K562 (cell line): ENCODE measurements around the gene PSG3. TPM values are rescaled to one million over a fixed set of nuclear protein-coding genes. Genes with fewer than 3 reads are reported as not detected.
"Not testable (repeated sequence)": the region's sequence is repeated elsewhere in the genome, so short reads cannot be mapped to it uniquely, and the experiment has no call there.

Source experiments
- ATAC-seq: fragments of 200-7000 bp; cut with Tn5 transposase; 3 replicates; pipeline ENCODE4 v1.9.1; 2020; ENCODE audit warnings: moderate library complexity
- BruUV-seq: library from RNA; stranded (reverse); fragments of 400-500 nt; replicated peaks from 2 replicates; lab custom pipeline; 2021; lab: Mats Ljungman, UMichigan
- CTCF ChIA-PET: fragments of 300-600 bp; formaldehyde crosslinking; extraction: SDS; loops from one replicate; lab custom pipeline; 2021; ENCODE audit warnings: low intra/inter-chr PET ratio; lab: Yijun Ruan, JAX
- POLR2A ChIA-PET: fragments of 300-600, 350-650 bp; sonication (Branson Sonifier 250); formaldehyde crosslinking; extraction: SDS; loops from one replicate; lab custom pipeline; 2021; ENCODE audit warnings: antibody characterized with exemption, inconsistent platforms; lab: Yijun Ruan, JAX
- DNase-seq, 4 experiments: peaks; one replicate each; pipeline versions ENCODE4 v3.0.0 to v3.0.0-alpha.2; 2011 to 2018; ENCODE audit warnings: low spot score in 3 of 4, mixed read lengths in 3 of 4; ENCODE audit errors: extremely low read depth in 1 of 4
- FAIRE-seq: peaks from 2 replicates; lab custom pipeline; 2011; peaks lifted over from hg19 to GRCh38; lab: Jason Lieb, UNC
- H2AFZ ChIP-seq: 2 replicates; pipeline ENCODE4 v1.6.0; 2011; ENCODE audit warnings: low read depth, low read length, control low read depth, inconsistent platforms
- H3K27ac ChIP-seq: fragments of 200-600 bp; 3 replicates; pipeline ENCODE4 v1.8.0; 2011; ENCODE audit warnings: low read depth, mild to moderate bottlenecking, control low read depth, inconsistent platforms, low read length, moderate library complexity, mixed read lengths; ENCODE audit errors: extremely low read depth
- H3K27me3 ChIP-seq, 2 experiments: fragments of 300-600 bp in 1 of 2; 2 replicates in 1 of 2; 3 replicates in 1 of 2; pipeline versions ENCODE4 v1.6.0 to v1.8.0; 2011; ENCODE audit warnings: inconsistent platforms in 2 of 2, low read length in 2 of 2, mild to moderate bottlenecking in 1 of 2, mixed read lengths in 1 of 2, moderate library complexity in 1 of 2; ENCODE audit not compliant: control insufficient read depth in 2 of 2, insufficient read depth in 2 of 2
- H3K36me3 ChIP-seq: fragments of 300-600 bp; 3 replicates; pipeline ENCODE4 v1.8.0; 2011; ENCODE audit warnings: mild to moderate bottlenecking, low read length, inconsistent platforms; ENCODE audit not compliant: control insufficient read depth, insufficient read depth
- H3K4me1 ChIP-seq, 2 experiments: fragments of 200-600 bp in 1 of 2; replicated peaks in 1 of 2; 2 replicates in 1 of 2; 3 replicates in 1 of 2; pipeline versions ENCODE4 v1.5.1 to v1.8.0; 2011; ENCODE audit warnings: inconsistent platforms in 2 of 2, low read length in 2 of 2, mild to moderate bottlenecking in 1 of 2, mixed read lengths in 1 of 2, moderate library complexity in 1 of 2; ENCODE audit not compliant: control insufficient read depth in 2 of 2, insufficient read depth in 2 of 2
- H3K4me2 ChIP-seq: 2 replicates; pipeline ENCODE4 v1.6.1; 2011; ENCODE audit warnings: low read length, control low read depth, inconsistent platforms, mixed read lengths; ENCODE audit not compliant: insufficient read depth
- H3K4me3 ChIP-seq: fragments of 200-600 bp; sonication (generic), shearing (Covaris generic); 2 replicates; pipeline ENCODE4 v1.5.1; 2016; ENCODE audit warnings: control low read depth, inconsistent platforms
- H3K79me2 ChIP-seq: fragments of 200-600 bp; 3 replicates; pipeline ENCODE4 v1.8.0; 2011; ENCODE audit warnings: low read length, inconsistent platforms; ENCODE audit not compliant: control insufficient read depth, insufficient read depth
- H3K9ac ChIP-seq, 2 experiments: 2 replicates each; pipeline versions ENCODE4 v1.6.0 to v1.6.1; 2011; ENCODE audit warnings: low read depth in 2 of 2, low read length in 2 of 2, control low read depth in 1 of 2, inconsistent platforms in 1 of 2, mild to moderate bottlenecking in 1 of 2, mixed read lengths in 1 of 2; ENCODE audit not compliant: insufficient read depth in 1 of 2
- H3K9me1 ChIP-seq: one replicate; pipeline ENCODE4 v1.6.0; 2011; ENCODE audit warnings: inconsistent platforms, mild to moderate bottlenecking, low read length, moderate library complexity; ENCODE audit not compliant: control insufficient read depth, insufficient read depth
- H3K9me3 ChIP-seq: replicated peaks from 2 replicates; pipeline ENCODE4 v1.5.1; 2011; ENCODE audit warnings: low read depth, low read length, inconsistent platforms; ENCODE audit not compliant: control insufficient read depth, insufficient read depth
- H4K20me1 ChIP-seq: replicated peaks from 2 replicates; pipeline ENCODE4 v1.6.1; 2011; ENCODE audit warnings: low read length, inconsistent platforms, mixed read lengths; ENCODE audit not compliant: control insufficient read depth, insufficient read depth
- CBFA2T2 ChIP-seq: fragments of 450-650 bp; conservative IDR thresholded peaks from 2 replicates; pipeline ENCODE4 v1.6.1; 2017; ENCODE audit warnings: mild to moderate bottlenecking
- RAD51 ChIP-seq: fragments of 450-650 bp; IDR thresholded peaks from 2 replicates; pipeline ENCODE4 v1.7.1; 2016; ENCODE audit warnings: low read depth, mild to moderate bottlenecking, borderline replicate concordance
- TOE1 ChIP-seq, 2 experiments: fragments of 450-650 bp in 1 of 2; sonication (generic) in 1 of 2; formaldehyde crosslinking in 1 of 2; IDR thresholded peaks; 2 replicates each; pipeline versions ENCODE4 v1.7.1 to v1.8.0; 2016 to 2022; ENCODE audit warnings: borderline replicate concordance in 2 of 2, mild to moderate bottlenecking in 2 of 2, antibody characterized with exemption in 1 of 2, inconsistent platforms in 1 of 2, low read depth in 1 of 2, missing genetic modification reagents in 1 of 2, moderate library complexity in 1 of 2
- WGBS: fragments of 100-300 bp; shearing (Covaris generic); methylation state at CpG from one replicate; pipeline ENCODE4 v1.1.6; 2016; ENCODE audit warnings: low coverage, mixed read lengths; ENCODE audit not compliant: insufficient coverage; ENCODE audit errors: missing lambda C conversion rate; 5-methylcytosine and 5-hydroxymethylcytosine counted together
- in situ Hi-C: fragments of 300-500 bp; cut with MboI; formaldehyde crosslinking; loops from 4 replicates; pipeline ENCODE4 v1.15.0; 2018; ENCODE audit warnings: inconsistent platforms, mixed read lengths
- intact Hi-C: fragments of 100-400 bp; cut with micrococcal nuclease; formaldehyde crosslinking; loops from 2 replicates; pipeline ENCODE4 v1.14.2; 2022
- polyA plus RNA-seq, 8 experiments: library from polyadenylated mRNA; depleted of rRNA in 4 of 8; stranded (reverse) in 5 of 8; unstranded in 3 of 8; fragments of >200 nt; fragmentation: Nextera tagmentation in 2 of 8; fragmentation: Illumina TruSeq in 1 of 8; extraction: Ambion mirVana in 2 of 8; extraction: Trizol in 1 of 8; gene quantifications; 2 replicates each; pipeline versions ENCODE4 v1.2.1 to v1.2.3, GENCODE V29; 2011 to 2014; ENCODE audit warnings: inconsistent platforms in 1 of 8, missing spikeins in 1 of 8
- total RNA-seq, 7 experiments: library from RNA; depleted of rRNA in 6 of 7; stranded (reverse); fragments of >200 nt in 6 of 7; fragmentation: Illumina TruSeq in 2 of 7; extraction: Trizol in 2 of 7; gene quantifications; 2 replicates each; pipeline versions ENCODE4 v1.2.1 to v1.2.3, GENCODE V29; 2011 to 2021; ENCODE audit warnings: low replicate concordance in 1 of 7
- TF ChIP-seq, protein P1 (sequence below): fragments of 450-650 bp; formaldehyde crosslinking; IDR thresholded peaks from 2 replicates; pipeline ENCODE4 v1.4.0; 2020; ENCODE audit warnings: mild to moderate bottlenecking, mixed read lengths

Gene PSG3
- total and polyA plus RNA-seq, 9 of the 15 experiments (the other 6 are each of a cell fraction or from before 2014, with no cell fraction given): not detected

DNA sequence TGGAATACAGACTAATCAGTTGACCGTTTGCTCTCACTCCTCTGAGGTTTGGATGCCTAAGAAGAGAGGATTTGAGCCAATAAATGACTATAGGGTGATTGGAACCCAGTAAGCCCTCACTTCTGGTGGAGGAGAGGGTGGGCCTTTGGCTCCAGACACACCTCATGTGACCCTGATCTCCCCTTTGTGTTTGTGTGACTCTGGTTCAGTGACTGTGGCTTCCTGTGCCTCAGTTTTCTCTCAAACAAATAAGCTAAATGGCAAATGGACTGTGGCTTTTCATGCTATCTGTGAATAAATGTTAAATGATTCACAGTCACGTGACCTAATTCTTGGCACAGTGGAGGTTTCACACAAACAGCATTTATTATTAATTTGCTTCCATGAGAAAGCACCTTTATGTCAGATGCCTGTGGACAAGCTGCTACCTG is 2.7 kb downstream of the PSG3 start:
- H3K36me3 ChIP-seq; H3K9me3 ChIP-seq; H3K27ac ChIP-seq; H3K9me1 ChIP-seq; H3K9ac ChIP-seq; BruUV-seq; ATAC-seq; H3K4me2 ChIP-seq; in situ Hi-C loops; H4K20me1 ChIP-seq; FAIRE-seq; DNase-seq; H3K4me1 ChIP-seq; H3K79me2 ChIP-seq; H3K4me3 ChIP-seq; H3K27me3 ChIP-seq; H2AFZ ChIP-seq; CTCF ChIA-PET; TF ChIP-seq TOE1 (CRISPR knock-in tag; IDR thresholded peaks at IDR 0.05; ENCODE audit: borderline replicate concordance, low read depth): not testable (repeated sequence)
- POLR2A ChIA-PET: interaction anchor here (0.6 kb wide), 1 partner anchor 12 kb away, joined by 4 read pairs; no protein-coding TSS in a partner anchor
- peak; percentile 28; the same call in 1 of the 2 replicates for TF ChIP-seq CBFA2T2
- TF ChIP-seq RAD51: peak; percentile 71
- TF ChIP-seq, protein P1, sequence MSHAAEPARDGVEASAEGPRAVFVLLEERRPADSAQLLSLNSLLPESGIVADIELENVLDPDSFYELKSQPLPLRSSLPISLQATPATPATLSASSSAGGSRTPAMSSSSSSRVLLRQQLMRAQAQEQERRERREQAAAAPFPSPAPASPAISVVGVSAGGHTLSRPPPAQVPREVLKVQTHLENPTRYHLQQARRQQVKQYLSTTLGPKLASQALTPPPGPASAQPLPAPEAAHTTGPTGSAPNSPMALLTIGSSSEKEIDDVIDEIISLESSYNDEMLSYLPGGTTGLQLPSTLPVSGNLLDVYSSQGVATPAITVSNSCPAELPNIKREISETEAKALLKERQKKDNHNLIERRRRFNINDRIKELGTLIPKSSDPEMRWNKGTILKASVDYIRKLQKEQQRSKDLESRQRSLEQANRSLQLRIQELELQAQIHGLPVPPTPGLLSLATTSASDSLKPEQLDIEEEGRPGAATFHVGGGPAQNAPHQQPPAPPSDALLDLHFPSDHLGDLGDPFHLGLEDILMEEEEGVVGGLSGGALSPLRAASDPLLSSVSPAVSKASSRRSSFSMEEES (CRISPR knock-in tag): peak; percentile 91
- TF ChIP-seq TOE1 (IDR thresholded peaks at IDR 0.05; ENCODE audit: borderline replicate concordance): peak; percentile 26; the same call in 1 of the 2 replicates
- 3% methylated on average over 2 of the region's 2 CpGs for WGBS
- intact Hi-C loops: loop anchor here (10.0 kb wide), 1 partner anchor 53 kb away; no protein-coding TSS in a partner anchor

GRCh38 chr19:42728341-42728740 is 11.9 kb downstream of the PSG3 start:
- H3K4me2 ChIP-seq, H3K9ac ChIP-seq, ATAC-seq, H3K36me3 ChIP-seq, H3K9me1 ChIP-seq, POLR2A ChIA-PET, H2AFZ ChIP-seq, CTCF ChIA-PET, intact Hi-C loops, H3K27ac ChIP-seq, H3K79me2 ChIP-seq, H3K9me3 ChIP-seq, BruUV-seq, FAIRE-seq, in situ Hi-C loops, H3K27me3 ChIP-seq, H4K20me1 ChIP-seq, DNase-seq, H3K4me1 ChIP-seq, H3K4me3 ChIP-seq: not testable (repeated sequence)
- 0% methylated on average over 5 of the region's 5 CpGs for WGBS
